Spleen (tissue), 7 donors: Measurements from ENCODE around the gene MAP2K5.

Experiments
- POLR2A ChIP-seq, 3 donors: fragments of 450-650 bp; IDR thresholded peaks; one replicate each; pipeline ENCODE4 v1.5.1; 2017; ENCODE audit warnings: antibody characterized with exemption in 3 of 3, mild to moderate bottlenecking in 1 of 3
- TF ChIP-seq, protein P1 (sequence below), 11 experiments: fragments of 200-600 bp in 7 of 11; fragments of 450-650 bp in 4 of 11; sonication (generic) in 4 of 11; IDR thresholded peaks in 8 of 11; conservative IDR thresholded peaks in 3 of 11; 1 replicate in 7 of 11; 2 replicates in 4 of 11; pipeline versions ENCODE4 v1.4.0 to v1.8.0; 2016 to 2021; ENCODE audit warnings: antibody characterized with exemption in 11 of 11, inconsistent platforms in 4 of 11, mild to moderate bottlenecking in 1 of 11
- donor health status: DM: no; HTN: no; CAD: no; lungs with moderate emphysema.
- donor health status: DM: no; HTN: no; CAD: no.
- donor health status: DM: no; HTN: no; CAD: no.

DNA sequence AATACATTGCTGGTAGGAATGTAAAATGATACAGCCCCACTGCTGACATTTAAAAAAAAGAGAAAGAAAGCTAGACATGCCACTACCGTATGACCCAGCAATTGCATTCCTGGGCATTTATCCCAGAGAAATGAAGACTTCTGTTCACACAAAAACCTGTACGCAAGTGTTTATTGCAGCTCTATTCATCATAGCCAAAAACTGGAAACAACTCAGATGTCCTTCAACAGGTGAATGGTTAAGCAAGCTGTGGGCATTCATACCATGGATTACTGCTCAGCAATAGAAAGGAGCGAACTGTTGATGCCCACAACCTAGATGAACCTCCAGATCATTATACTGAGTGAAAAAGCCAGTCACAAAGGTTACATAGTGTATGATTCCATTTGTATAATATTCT is 132.5 kb downstream of the MAP2K5 start:
- TF ChIP-seq, protein P1, sequence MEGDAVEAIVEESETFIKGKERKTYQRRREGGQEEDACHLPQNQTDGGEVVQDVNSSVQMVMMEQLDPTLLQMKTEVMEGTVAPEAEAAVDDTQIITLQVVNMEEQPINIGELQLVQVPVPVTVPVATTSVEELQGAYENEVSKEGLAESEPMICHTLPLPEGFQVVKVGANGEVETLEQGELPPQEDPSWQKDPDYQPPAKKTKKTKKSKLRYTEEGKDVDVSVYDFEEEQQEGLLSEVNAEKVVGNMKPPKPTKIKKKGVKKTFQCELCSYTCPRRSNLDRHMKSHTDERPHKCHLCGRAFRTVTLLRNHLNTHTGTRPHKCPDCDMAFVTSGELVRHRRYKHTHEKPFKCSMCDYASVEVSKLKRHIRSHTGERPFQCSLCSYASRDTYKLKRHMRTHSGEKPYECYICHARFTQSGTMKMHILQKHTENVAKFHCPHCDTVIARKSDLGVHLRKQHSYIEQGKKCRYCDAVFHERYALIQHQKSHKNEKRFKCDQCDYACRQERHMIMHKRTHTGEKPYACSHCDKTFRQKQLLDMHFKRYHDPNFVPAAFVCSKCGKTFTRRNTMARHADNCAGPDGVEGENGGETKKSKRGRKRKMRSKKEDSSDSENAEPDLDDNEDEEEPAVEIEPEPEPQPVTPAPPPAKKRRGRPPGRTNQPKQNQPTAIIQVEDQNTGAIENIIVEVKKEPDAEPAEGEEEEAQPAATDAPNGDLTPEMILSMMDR (IDR thresholded peaks at IDR 0.05 in 8 of 11, conservative IDR thresholded peaks at IDR 0.05 in 3 of 11), result no peak
- no peak for TF ChIP-seq POLR2A (IDR thresholded peaks at IDR 0.05)
